Hepatocyte (in vitro differentiated cells): ENCODE measurements around the gene SKIC2. TPM values are rescaled to one million over a fixed set of nuclear protein-coding genes. Genes with fewer than 3 reads are reported as not detected.
A peak's percentile ranks its signal among the peaks of the same experiment; 100 is the strongest.

Experiments used
- DNase-seq: peaks from one replicate; pipeline ENCODE4 v3.0.0-alpha.2; 2016; ENCODE audit warnings: low spot score
- H2AFZ ChIP-seq: fragments of 200-600 bp; sonication (generic); 2 replicates; pipeline ENCODE4 v1.6.0; 2016; ENCODE audit warnings: antibody characterized with exemption, mild to moderate bottlenecking
- H3K27ac ChIP-seq: fragments of 200-600 bp; sonication (generic); 2 replicates; pipeline ENCODE4 v1.5.1; 2016; ENCODE audit warnings: mild to moderate bottlenecking
- H3K27me3 ChIP-seq: fragments of 200-600 bp; sonication (generic); 2 replicates; pipeline ENCODE4 v1.6.1; 2016
- H3K36me3 ChIP-seq: fragments of 200-600 bp; sonication (generic); replicated peaks from 2 replicates; pipeline ENCODE4 v1.5.1; 2016; ENCODE audit warnings: low read depth; ENCODE audit not compliant: insufficient read depth
- H3K4me1 ChIP-seq: fragments of 200-600 bp; sonication (generic); 2 replicates; pipeline ENCODE4 v1.5.1; 2016; ENCODE audit warnings: mild to moderate bottlenecking, moderate library complexity; ENCODE audit not compliant: insufficient read depth
- H3K4me2 ChIP-seq: fragments of 200-600 bp; sonication (generic); 2 replicates; pipeline ENCODE4 v1.6.0; 2016
- H3K4me3 ChIP-seq: fragments of 200-600 bp; sonication (generic); 2 replicates; pipeline ENCODE4 v1.5.1; 2016; ENCODE audit warnings: mild to moderate bottlenecking
- H3K79me2 ChIP-seq: fragments of 200-600 bp; sonication (generic); 2 replicates; pipeline ENCODE4 v1.6.0; 2017; ENCODE audit warnings: mild to moderate bottlenecking
- H3K9me2 ChIP-seq: fragments of 200-600 bp; sonication (generic); replicated peaks from 2 replicates; pipeline ENCODE4 v1.6.0; 2017; ENCODE audit warnings: mild to moderate bottlenecking; ENCODE audit not compliant: insufficient read depth
- H3K9me3 ChIP-seq: fragments of 200-600 bp; sonication (generic); 2 replicates; pipeline ENCODE4 v1.5.1; 2016; ENCODE audit warnings: low read depth, mild to moderate bottlenecking
- H4K20me1 ChIP-seq: fragments of 200-600 bp; sonication (generic); 2 replicates; pipeline ENCODE4 v1.6.0; 2016; ENCODE audit warnings: mild to moderate bottlenecking; ENCODE audit not compliant: insufficient read depth, poor library complexity, severe bottlenecking
- EZH2 ChIP-seq: fragments of 200-600 bp; sonication (generic); IDR thresholded peaks from 2 replicates; pipeline ENCODE4 v1.6.1; 2016; ENCODE audit warnings: antibody characterized with exemption, mild to moderate bottlenecking, borderline replicate concordance
- EZH2phosphoT487 ChIP-seq: fragments of 200-600 bp; sonication (generic); IDR thresholded peaks from one replicate; pipeline ENCODE4 v1.6.1; 2018; ENCODE audit warnings: antibody characterized with exemption, mild to moderate bottlenecking, low read depth, moderate library complexity; ENCODE audit not compliant: unreplicated experiment, severe bottlenecking
- WGBS: methylation state at CpG from one replicate; pipeline ENCODE4 v1.1.6; 2016; ENCODE audit warnings: low lambda C conversion rate; ENCODE audit errors: missing lambda C conversion rate; 5-methylcytosine and 5-hydroxymethylcytosine counted together
- polyA plus RNA-seq: library from polyadenylated mRNA; unstranded; fragments of >200 nt; fragmentation: Nextera tagmentation; extraction: Ambion mirVana; gene quantifications from 2 replicates; pipeline ENCODE4 v1.2.1, GENCODE V29; 2016
- total RNA-seq: library from RNA; depleted of rRNA; stranded (reverse); fragments of >200 nt; gene quantifications from 2 replicates; pipeline ENCODE4 v1.2.3, GENCODE V29; 2014
- TF ChIP-seq, protein P1 (sequence below): fragments of 200-600 bp; sonication (generic); IDR thresholded peaks from 2 replicates; pipeline ENCODE4 v1.5.1; 2016; ENCODE audit warnings: antibody characterized with exemption, mild to moderate bottlenecking; ENCODE audit not compliant: poor library complexity

The SKIC2 gene
- total and polyA plus RNA-seq, 2 experiments from 2014 or later: 53.2 to 64.3 TPM

GRCh38 chr6:31945507-31946369 lies 13.2 kb upstream of the SKIC2 start, which contains the start of gene CFB:
CFB (plus strand) TSS chr6:31946095; CDS start chr6:31946222, 127 bp downstream.
- no peak within 1 kb of the TSS for H2AFZ ChIP-seq
- H3K9me3 ChIP-seq: no peaks in the 10 kb centered on the region
- no peaks in the 10 kb centered on the region for H3K36me3 ChIP-seq
- H3K79me2 ChIP-seq: peaks cover 4% of the 10 kb centered on the region
- TF ChIP-seq EZH2 (no peak), EZH2phosphoT487 (no peak)
- TF ChIP-seq, protein P1, sequence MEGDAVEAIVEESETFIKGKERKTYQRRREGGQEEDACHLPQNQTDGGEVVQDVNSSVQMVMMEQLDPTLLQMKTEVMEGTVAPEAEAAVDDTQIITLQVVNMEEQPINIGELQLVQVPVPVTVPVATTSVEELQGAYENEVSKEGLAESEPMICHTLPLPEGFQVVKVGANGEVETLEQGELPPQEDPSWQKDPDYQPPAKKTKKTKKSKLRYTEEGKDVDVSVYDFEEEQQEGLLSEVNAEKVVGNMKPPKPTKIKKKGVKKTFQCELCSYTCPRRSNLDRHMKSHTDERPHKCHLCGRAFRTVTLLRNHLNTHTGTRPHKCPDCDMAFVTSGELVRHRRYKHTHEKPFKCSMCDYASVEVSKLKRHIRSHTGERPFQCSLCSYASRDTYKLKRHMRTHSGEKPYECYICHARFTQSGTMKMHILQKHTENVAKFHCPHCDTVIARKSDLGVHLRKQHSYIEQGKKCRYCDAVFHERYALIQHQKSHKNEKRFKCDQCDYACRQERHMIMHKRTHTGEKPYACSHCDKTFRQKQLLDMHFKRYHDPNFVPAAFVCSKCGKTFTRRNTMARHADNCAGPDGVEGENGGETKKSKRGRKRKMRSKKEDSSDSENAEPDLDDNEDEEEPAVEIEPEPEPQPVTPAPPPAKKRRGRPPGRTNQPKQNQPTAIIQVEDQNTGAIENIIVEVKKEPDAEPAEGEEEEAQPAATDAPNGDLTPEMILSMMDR: no peak
- H3K27ac ChIP-seq: peak within 1 kb of the TSS; percentile 95
- H3K27me3 ChIP-seq: no peaks in the 10 kb centered on the region
- H3K4me2 ChIP-seq: peak within 1 kb of the TSS; percentile 72
- peak; percentile 89 for DNase-seq
- H3K4me1 ChIP-seq: peaks cover 19% of the 10 kb centered on the region
- H4K20me1 ChIP-seq: no peaks in the 10 kb centered on the region
- 44% methylated on average over 11 of the region's 11 CpGs for WGBS
- H3K4me3 ChIP-seq: no peak within 1 kb of the TSS
- H3K9me2 ChIP-seq: no peaks in the 10 kb centered on the region

DNA sequence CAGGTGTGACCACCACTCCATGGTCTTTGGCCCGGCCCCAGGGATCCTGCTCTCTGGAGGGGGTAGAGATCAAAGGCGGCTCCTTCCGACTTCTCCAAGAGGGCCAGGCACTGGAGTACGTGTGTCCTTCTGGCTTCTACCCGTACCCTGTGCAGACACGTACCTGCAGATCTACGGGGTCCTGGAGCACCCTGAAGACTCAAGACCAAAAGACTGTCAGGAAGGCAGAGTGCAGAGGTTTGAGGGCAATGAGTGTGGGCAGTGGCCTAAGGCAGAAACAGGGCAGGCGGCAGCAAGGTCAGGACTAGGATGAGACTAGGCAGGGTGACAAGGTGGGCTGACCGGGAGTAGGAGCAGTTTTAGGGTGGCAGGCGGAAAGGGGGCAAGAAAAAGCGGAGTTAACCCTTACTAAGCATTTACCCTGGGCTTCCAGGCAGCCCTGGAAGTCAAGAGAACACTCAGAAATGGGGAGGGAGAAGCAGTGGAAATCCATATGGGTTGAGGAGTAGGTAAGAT lies 12.5 kb upstream of the SKIC2 start:
- WGBS: 78% methylated on average over 11 of the region's 11 CpGs
- peaks cover 12% of the 10 kb centered on the region for H3K4me1 ChIP-seq

GRCh38 chr6:31947070-31947675 lies 11.8 kb upstream of the SKIC2 start:
- no peak for DNase-seq
- Histone ChIP-seq H3K9me3 (no peaks in the 10 kb centered on the region), H3K27ac (peak overlapping the region; percentile 95), H2AFZ (no peak overlapping the region), H3K4me1 (peaks cover 12% of the 10 kb centered on the region), H3K36me3 (no peaks in the 10 kb centered on the region), H3K4me2 (peak overlapping the region; percentile 72), H3K27me3 (no peaks in the 10 kb centered on the region), H4K20me1 (no peaks in the 10 kb centered on the region), H3K79me2 (peaks cover 4% of the 10 kb centered on the region), H3K9me2 (no peaks in the 10 kb centered on the region), H3K4me3 (no peak overlapping the region)
- no peak for TF ChIP-seq EZH2phosphoT487
- TF ChIP-seq, protein P1: no peak
- TF ChIP-seq EZH2: no peak
- WGBS: 89% methylated on average over 24 of the region's 24 CpGs

More for the DNA sequence above, 12.5 kb upstream of the SKIC2 start:
- peak overlapping the region; percentile 95 for H3K27ac ChIP-seq
- H3K4me2 ChIP-seq: peak overlapping the region; percentile 72
- H3K79me2 ChIP-seq: peaks cover 4% of the 10 kb centered on the region
- no peaks in the 10 kb centered on the region for H3K9me2 ChIP-seq
- no peaks in the 10 kb centered on the region for H3K9me3 ChIP-seq
- TF ChIP-seq EZH2: no peak
- TF ChIP-seq, protein P1: no peak
- TF ChIP-seq EZH2phosphoT487: no peak
- no peaks in the 10 kb centered on the region for H3K27me3 ChIP-seq
- H3K4me3 ChIP-seq: no peak overlapping the region
- no peaks in the 10 kb centered on the region for H3K36me3 ChIP-seq
- H4K20me1 ChIP-seq: no peaks in the 10 kb centered on the region
- DNase-seq: no peak
- H2AFZ ChIP-seq: no peak overlapping the region
